H1 (cell line): ENCODE data around the gene SMARCA4.

Source experiments
- CEBPB ChIP-seq: IDR thresholded peaks from 2 replicates; pipeline ENCODE4 v1.6.1; 2012; ENCODE audit warnings: low read depth, low read length
- CTCF ChIP-seq, 3 experiments: IDR thresholded peaks; 1 replicate in 2 of 3; 2 replicates in 1 of 3; pipeline versions ENCODE4 v1.5.1 to v1.6.1; 2011; ENCODE audit warnings: low read length in 3 of 3, mild to moderate bottlenecking in 3 of 3, inconsistent platforms in 2 of 3, low read depth in 1 of 3, moderate library complexity in 1 of 3; ENCODE audit not compliant: insufficient read depth in 1 of 3; ENCODE audit errors: control extremely low read depth in 1 of 3
- POLR2A ChIP-seq, 2 experiments: IDR thresholded peaks; 1 replicate in 1 of 2; 2 replicates in 1 of 2; pipeline ENCODE4 v1.6.1; 2011; ENCODE audit warnings: low read depth in 2 of 2, low read length in 2 of 2, mild to moderate bottlenecking in 2 of 2; ENCODE audit errors: control extremely low read depth in 1 of 2
- RAD21 ChIP-seq, 2 experiments: IDR thresholded peaks in 1 of 2; conservative IDR thresholded peaks in 1 of 2; 2 replicates each; pipeline ENCODE4 v1.6.1; 2011; ENCODE audit warnings: low read depth in 2 of 2, low read length in 2 of 2, improper control_type of control experiment in 1 of 2, inconsistent platforms in 1 of 2, mild to moderate bottlenecking in 1 of 2, moderate library complexity in 1 of 2
- SP2 ChIP-seq: IDR thresholded peaks from 2 replicates; pipeline ENCODE4 v1.6.1; 2012; ENCODE audit warnings: mild to moderate bottlenecking, low read length, inconsistent platforms
- SP4 ChIP-seq: IDR thresholded peaks from 2 replicates; pipeline ENCODE4 v1.6.1; 2012; ENCODE audit warnings: low read length, inconsistent platforms

- TF ChIP-seq RAD21 (IDR thresholded peaks at IDR 0.05 in 1 of 2, conservative IDR thresholded peaks at IDR 0.05 in 1 of 2; ENCODE audit: low read depth in 2 of 2, low read length in 2 of 2) (no peak), CEBPB (no peak), CTCF (IDR thresholded peaks at IDR 0.05; ENCODE audit: control extremely low read depth in 1 of 3, insufficient read depth in 1 of 3, low read depth in 1 of 3, low read length in 3 of 3) (no peak), POLR2A (IDR thresholded peaks at IDR 0.05; ENCODE audit: control extremely low read depth in 1 of 2, low read depth in 2 of 2, low read length in 2 of 2) (no peak), SP4 (no peak), SP2 (no peak)
Observed at GRCh38 chr19:10988380-10988779, 27.6 kb downstream of the SMARCA4 start.
